Lung microvascular endothelial cell (primary cell): ENCODE results near the gene C11orf21. TPM values are rescaled to one million over a fixed set of nuclear protein-coding genes. Genes with fewer than 3 reads are reported as not detected.
"Not testable (repeated sequence)": the region's sequence is repeated elsewhere in the genome, so short reads cannot be mapped to it uniquely, and the experiment has no call there.

Experiments
- DNase-seq, 2 donors: peaks; one replicate each; pipeline versions ENCODE4 v3.0.0 to v3.0.0-alpha.2; 2010; ENCODE audit warnings: low read depth in 2 of 2
- total RNA-seq: library from RNA; depleted of rRNA; stranded (reverse); fragments of >200 nt; gene quantifications from 2 replicates; pipeline ENCODE4 v1.2.1, GENCODE V29; 2014

Gene C11orf21
- total RNA-seq, 1 donor from 2014 or later, result not detected

- DNase-seq, result no peak
Observed at GRCh38 chr11:2296913-2297622, 4.7 kb downstream of the C11orf21 start.

- no peak for DNase-seq
Observed at GRCh38 chr11:2295971-2296912, 5.5 kb downstream of the C11orf21 start.

DNA sequence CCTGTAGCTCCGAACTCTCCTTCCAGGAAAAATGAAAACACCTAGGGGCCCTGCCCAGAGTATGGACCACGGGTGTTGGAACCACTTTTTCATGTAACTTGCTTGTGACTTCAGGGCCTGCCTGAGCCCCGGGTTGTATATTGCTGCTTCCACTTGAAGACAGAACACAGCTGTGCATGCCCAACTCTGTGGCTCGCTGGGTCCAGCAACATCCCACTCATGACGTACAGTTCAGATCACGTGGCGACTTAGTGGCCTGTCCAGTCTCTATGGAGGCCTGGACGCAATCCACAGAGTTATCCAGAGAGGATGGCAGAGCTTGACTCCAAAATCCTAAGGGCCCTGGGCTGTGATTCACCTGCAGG, 6.8 kb downstream of the C11orf21 start:
- DNase-seq, result no peak

DNA sequence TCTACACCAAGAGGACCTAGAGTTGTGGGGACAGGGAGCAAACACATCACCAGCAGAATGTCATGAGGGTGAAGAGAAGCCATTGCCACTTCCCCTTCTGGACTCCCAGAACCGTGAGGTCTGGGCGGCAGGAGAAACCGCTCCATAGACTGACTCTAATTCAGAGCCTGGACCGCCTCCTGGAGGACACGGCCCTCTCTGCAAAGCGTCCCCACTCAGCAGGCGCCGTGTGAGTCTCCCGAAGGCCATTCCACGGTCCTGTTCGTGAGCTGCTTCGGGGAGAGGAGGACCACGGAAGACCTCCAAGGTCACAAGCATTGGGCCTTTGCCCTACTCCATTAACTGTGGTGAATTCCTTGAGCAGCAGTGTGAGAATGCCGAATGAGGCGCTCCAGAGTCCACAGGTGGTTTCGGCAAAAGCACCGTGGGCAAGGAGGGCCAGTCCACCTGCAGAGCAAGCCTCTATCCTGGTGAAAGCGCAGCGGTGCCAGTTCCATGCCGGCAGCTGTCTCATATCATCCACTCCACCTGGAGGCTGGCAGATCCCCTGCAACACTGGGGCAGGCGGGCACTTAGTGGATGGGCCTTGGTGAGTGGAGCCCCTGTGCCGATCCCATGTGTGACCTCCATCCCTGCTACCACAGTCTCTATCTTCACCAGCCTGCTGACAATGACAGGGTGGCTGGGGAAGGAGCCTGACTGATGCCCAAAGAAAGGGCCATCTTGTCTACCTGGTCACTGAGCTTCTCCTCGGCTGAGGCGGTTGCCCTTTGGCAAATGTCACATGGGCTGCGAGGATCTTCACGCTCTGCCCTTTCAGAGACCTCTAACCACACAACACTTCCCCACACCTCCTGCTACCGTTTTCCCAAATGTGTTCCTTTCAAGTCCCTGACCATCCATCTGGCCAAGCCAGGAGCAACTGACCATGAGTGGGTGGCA, 7.5 kb downstream of the C11orf21 start:
- DNase-seq, result no peak

DNA sequence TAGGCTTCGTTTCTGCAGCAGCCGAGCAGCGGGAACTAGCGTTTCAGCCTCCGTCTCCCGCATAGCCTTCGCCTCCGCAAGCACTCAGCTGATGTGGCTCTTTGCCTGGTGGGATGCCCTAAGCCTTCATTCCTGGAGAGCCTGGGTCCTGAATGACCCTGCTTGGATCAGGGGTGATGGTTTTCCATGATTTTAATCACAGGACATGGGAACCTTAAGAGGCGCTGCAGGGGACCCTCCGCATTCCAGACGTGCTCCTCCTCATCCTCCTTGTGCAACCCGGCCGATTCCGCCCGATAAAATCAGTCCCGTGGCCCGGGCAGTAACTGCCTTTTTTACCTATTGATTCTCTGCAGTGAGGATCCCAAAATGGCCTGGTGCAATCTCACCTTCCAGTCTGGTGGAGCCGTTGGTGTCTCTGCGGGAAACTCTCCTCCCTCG, 8.2 kb downstream of the C11orf21 start:
- no peak for DNase-seq

- DNase-seq, result no peak
Observed at GRCh38 chr11:2290351-2290841, 11.3 kb downstream of the C11orf21 start.

- DNase-seq, result no peak
Observed at GRCh38 chr11:2289859-2290258, 11.9 kb downstream of the C11orf21 start.

- DNase-seq, result no peak
Observed at GRCh38 chr11:2289350-2289749, 12.4 kb downstream of the C11orf21 start.

DNA sequence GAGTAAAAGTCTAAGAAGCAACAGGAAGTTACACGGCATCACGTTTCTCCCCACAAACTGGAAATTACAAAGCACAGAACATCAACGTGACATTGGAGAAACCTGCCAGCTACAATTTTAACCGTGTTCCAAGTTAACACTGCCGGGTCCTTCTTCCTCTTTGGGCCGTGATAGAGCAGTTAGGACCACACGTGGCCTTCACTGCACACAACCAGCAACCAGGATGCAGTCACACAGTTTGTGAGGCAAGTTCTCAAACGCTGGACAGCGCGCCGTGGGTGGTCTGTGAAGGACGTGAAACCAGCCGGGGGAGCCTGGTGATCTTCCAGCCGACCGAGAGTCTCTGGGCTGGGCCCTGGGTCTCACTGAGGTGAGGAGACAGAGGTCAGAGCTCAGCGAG, 14.6 kb downstream of the C11orf21 start:
- no peak for DNase-seq

GRCh38 chr11:2286350-2286749, 15.4 kb downstream of the C11orf21 start:
- DNase-seq, result not testable (repeated sequence)

DNA sequence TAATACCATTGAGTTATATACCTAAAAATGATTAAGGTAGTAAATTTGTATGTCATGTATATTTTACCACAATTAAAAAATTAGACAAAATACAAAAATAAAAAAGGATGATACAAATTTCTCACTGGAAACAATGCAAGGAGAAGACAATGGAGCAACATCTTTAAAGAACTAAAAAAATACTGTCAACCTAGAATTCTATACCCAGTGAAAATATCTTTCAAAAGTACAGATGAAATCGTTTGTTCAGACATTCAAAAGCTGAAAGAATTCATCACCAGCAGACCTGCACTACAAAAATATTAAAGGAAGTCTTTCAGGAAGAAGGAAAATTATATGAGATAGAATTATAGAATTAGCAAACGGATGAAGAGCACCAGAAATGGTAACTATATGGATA, 21.5 kb downstream of the C11orf21 start:
- DNase-seq, result no peak

DNA sequence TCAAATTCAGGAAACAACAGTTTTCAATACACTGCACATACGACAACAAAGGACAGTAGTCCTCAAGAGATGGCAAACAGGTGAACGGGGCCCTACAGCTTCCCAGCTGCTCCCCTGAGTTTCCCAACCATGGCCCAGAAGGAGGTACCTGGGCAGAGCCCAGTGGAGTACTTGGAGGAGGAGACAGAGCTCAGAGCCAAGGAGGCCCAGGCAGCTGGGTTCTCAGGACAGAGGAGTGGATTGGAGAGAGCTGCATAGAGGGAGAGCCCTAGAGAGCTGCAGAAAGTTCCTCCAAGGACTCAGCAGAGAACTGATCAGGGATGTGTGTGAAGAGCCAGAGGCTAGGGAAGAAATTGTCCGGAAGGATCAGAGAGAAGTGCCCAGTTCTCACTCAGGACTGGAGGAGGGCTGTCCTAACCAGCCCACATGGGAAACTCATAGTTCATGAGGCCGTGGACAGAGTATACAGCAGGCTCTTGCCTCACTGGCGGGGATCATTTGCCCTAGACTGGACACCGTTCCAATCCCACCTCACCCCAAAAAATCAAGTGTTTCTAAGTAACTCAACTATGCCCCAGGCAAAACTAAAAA, 23.7 kb downstream of the C11orf21 start:
- DNase-seq, result no peak

DNA sequence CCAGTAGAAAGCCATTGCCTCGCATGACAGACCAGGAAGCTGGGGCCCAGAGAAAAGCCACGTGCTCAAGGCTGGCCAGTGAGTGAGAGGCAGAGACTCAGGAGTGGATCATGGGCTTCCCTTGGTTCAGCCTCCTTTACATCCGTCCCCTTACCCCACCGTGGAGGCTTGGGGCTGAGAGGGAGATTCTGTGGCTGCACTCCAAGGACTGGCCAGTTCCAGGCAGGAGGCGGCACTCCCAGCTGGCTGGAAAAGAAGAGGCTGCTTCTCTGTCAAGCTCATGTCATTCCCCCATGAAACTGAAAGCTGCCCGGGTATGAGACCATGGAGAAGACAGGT, 24.7 kb downstream of the C11orf21 start:
- no peak for DNase-seq

DNA sequence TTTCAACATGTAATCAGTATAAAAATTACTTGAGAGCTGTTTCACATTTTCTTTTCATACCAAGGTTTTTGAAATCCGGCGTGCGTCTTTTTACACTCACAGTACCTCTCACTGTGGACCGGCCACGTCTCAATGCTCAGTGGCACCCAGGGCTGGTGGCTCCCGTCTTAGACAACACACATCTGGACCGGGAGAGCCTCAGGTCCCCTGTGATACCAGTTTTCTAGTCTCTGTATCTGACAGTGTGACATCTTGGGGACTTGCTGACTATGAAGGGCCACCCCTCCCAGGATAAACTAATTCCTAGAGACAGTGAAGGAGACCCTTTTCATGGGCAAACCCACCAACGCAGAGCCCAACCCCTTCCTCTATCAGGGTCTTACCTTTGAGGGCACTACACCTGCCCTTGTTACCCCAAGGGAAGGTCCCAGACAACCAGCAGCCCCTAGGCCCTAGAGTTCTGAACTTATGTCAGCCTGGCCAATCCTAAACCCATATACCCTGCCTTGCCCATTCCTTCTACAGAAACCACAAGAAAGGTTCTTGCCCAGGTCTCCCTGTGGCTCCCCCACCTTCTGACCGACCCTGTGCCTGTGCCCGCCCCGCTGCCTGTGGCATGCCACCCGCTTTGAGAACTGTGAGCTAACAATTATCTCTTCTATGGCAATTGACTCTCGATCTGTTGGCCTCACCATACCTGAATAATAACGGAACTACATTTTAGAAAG, 25.3 kb downstream of the C11orf21 start:
- DNase-seq, result no peak

GRCh38 chr11:2275334-2276279, 26.1 kb downstream of the C11orf21 start:
- no peak for DNase-seq

DNA sequence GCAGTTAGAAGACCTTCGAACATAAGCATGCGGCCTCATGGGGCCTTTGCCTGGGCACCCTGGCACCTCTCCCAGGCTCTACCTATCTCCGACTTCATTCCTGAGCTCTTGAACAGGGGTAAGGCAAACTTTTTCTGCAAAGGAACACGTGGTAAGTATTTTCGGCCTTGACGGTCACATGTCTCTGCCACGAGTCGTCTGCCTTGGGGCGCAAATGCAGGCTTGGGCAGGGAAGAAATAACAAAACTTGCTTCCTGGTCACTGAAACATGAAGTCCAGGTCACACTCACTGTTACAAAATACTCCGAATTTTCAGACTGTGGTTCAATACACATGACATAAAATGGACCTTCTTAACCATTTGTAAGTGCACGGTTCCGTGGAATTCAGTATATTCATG, 27.9 kb downstream of the C11orf21 start:
- DNase-seq, result no peak

DNA sequence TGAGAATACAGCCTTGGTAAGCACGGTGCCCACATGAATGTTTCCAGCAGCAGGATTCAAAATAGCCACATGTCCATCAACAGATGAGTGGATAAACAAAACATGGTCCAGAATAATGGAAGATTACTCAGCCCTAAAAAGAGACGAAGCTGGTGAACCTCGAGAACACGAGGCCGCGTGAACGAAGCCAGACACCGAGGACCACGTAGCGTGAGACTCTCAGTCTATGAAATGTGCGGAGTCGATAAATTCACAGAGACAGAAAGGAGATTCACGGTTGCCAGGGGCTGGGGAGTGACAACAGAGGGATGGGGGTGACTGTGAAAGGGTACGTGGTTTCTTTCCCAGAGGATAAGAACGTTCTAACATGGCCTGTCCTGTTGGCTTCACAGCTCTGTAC, 28.4 kb downstream of the C11orf21 start:
- no peak for DNase-seq

GRCh38 chr11:2272946-2273280, 28.8 kb downstream of the C11orf21 start:
- no peak for DNase-seq

DNA sequence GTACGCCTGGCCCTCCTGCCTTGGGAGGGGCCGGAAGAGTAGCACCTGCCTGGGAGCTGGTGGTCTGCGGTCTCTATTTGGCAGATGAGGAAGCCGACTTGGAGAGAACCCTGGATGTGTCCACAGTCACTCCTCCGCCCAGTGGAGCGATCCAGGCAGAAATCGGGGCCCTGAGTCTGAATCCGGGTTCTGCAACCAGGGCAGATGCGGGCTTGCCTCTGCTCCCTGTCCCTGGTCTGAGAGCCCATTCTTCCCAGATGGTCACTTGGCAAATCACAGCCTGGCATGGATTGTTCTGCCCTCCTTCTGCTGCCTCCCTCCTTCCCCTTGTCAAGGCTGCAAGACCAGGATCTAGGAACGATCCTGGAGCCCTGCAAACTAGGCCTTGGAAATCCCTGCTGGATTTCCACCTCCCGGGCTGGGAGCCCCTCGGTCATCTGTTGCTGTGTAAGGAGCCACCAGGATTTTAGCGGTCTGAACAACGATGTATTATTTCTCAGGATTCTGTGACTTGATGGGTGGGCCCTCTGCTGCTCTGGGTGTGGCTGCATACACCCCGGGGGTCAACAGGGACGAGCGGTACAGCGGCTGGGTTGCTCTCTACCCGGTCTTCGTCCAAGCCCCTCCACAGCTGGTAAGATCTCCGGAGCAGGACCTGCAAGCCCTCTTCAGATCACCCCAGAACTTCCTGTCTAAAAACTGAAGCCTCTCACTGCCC, 29.3 kb downstream of the C11orf21 start:
- no peak for DNase-seq
